ENCODE results near the gene DLX2.

GRCh38 chr2:172109988-172110811, 7.5 kb upstream of the DLX2 start:
- TF ChIP-seq CTCF (IDR thresholded peaks at IDR 0.05) (no peak), POLR2A (IDR thresholded peaks at IDR 0.05) (no peak)
